Neural progenitor cell (in vitro differentiated cells): Measurements from ENCODE around the gene RUVBL1. TPM values are rescaled to one million over a fixed set of nuclear protein-coding genes. Genes with fewer than 3 reads are reported as not detected.

Experiments used
- DNase-seq: peaks from one replicate; pipeline ENCODE4 v3.0.0-alpha.2; 2016; ENCODE audit warnings: low spot score
- H2AFZ ChIP-seq: fragments of 200-600 bp; sonication (generic); replicated peaks from 2 replicates; pipeline ENCODE4 v1.6.1; 2016; ENCODE audit warnings: antibody characterized with exemption
- H3F3A ChIP-seq: fragments of 200-600 bp; sonication (generic); 2 replicates; pipeline ENCODE4 v1.6.1; 2016; ENCODE audit warnings: antibody characterized with exemption, low read depth
- H3K27ac ChIP-seq: fragments of 200-600 bp; sonication (generic); 2 replicates; pipeline ENCODE4 v1.5.1; 2016; ENCODE audit warnings: mild to moderate bottlenecking
- H3K27me3 ChIP-seq: fragments of 200-600 bp; sonication (generic); 2 replicates; pipeline ENCODE4 v1.6.1; 2016; ENCODE audit warnings: mild to moderate bottlenecking, moderate library complexity
- H3K36me3 ChIP-seq: fragments of 200-600 bp; sonication (generic); 2 replicates; pipeline ENCODE4 v1.5.1; 2016
- H3K4me1 ChIP-seq: fragments of 200-600 bp; sonication (generic); 2 replicates; pipeline ENCODE4 v1.6.1; 2016; ENCODE audit warnings: mixed run types
- H3K4me2 ChIP-seq: fragments of 200-600 bp; sonication (generic); 2 replicates; pipeline ENCODE4 v1.6.1; 2016
- H3K4me3 ChIP-seq: fragments of 200-600 bp; sonication (generic); 2 replicates; pipeline ENCODE4 v1.5.1; 2016
- H3K79me2 ChIP-seq: fragments of 200-600 bp; sonication (generic); 2 replicates; pipeline ENCODE4 v1.6.1; 2016; ENCODE audit warnings: low read depth
- H3K9ac ChIP-seq: fragments of 200-600 bp; sonication (generic); 2 replicates; pipeline ENCODE4 v1.6.1; 2016
- H3K9me3 ChIP-seq: fragments of 200-600 bp; sonication (generic); 2 replicates; pipeline ENCODE4 v1.5.1; 2016; ENCODE audit warnings: low read depth
- H4K20me1 ChIP-seq: fragments of 200-600 bp; sonication (generic); 2 replicates; pipeline ENCODE4 v1.6.1; 2016; ENCODE audit warnings: low read depth
- H3K27ac Mint-ChIP-seq: 3 replicates; pipeline ENCODE4 v1.8.0; 2021; ENCODE audit warnings: mixed read lengths
- H3K27me3 Mint-ChIP-seq: 2 replicates; pipeline ENCODE4 v1.8.0; 2022; ENCODE audit warnings: low read depth, mild to moderate bottlenecking, inconsistent platforms, moderate library complexity, mixed read lengths; ENCODE audit not compliant: insufficient read depth
- H3K36me3 Mint-ChIP-seq: 3 replicates; pipeline ENCODE4 v1.8.0; 2021; ENCODE audit warnings: mixed read lengths
- H3K4me1 Mint-ChIP-seq: 3 replicates; pipeline ENCODE4 v1.8.0; 2021; ENCODE audit warnings: mixed read lengths
- H3K4me3 Mint-ChIP-seq: 3 replicates; pipeline ENCODE4 v1.8.0; 2021; ENCODE audit warnings: mild to moderate bottlenecking, moderate library complexity, mixed read lengths
- H3K9me3 Mint-ChIP-seq: 3 replicates; pipeline ENCODE4 v1.8.0; 2020; ENCODE audit warnings: mixed read lengths
- CTCF ChIP-seq: fragments of 200-600 bp; sonication (generic); IDR thresholded peaks from 2 replicates; pipeline ENCODE4 v1.5.1; 2017; ENCODE audit warnings: antibody characterized with exemption, mild to moderate bottlenecking
- EZH2 ChIP-seq: fragments of 200-600 bp; sonication (generic); IDR thresholded peaks from 2 replicates; pipeline ENCODE4 v1.6.1; 2017; ENCODE audit warnings: antibody characterized with exemption, mild to moderate bottlenecking, moderate library complexity
- EZH2phosphoT487 ChIP-seq: fragments of 200-600 bp; sonication (generic); IDR thresholded peaks from 2 replicates; pipeline ENCODE4 v1.6.1; 2017; ENCODE audit warnings: antibody characterized with exemption
- total RNA-seq: library from RNA; depleted of rRNA; stranded (reverse); fragments of >200 nt; gene quantifications from 2 replicates; pipeline ENCODE4 v1.2.3, GENCODE V29; 2015; ENCODE audit warnings: low replicate concordance

Gene RUVBL1
- total RNA-seq, 1 donor from 2014 or later, result 110 TPM

- Histone ChIP-seq H3K27me3 (no peaks in the 10 kb centered on the region), H3K4me3 (no peak overlapping the region), H3K79me2 (peaks cover 8% of the 10 kb centered on the region), H3K4me1 (no peaks in the 10 kb centered on the region), H3K27ac (no peak overlapping the region), H4K20me1 (peaks cover 5% of the 10 kb centered on the region), H2AFZ (no peak overlapping the region), H3F3A (no peaks in the 10 kb centered on the region), H3K9ac (no peak overlapping the region), H3K9me3 (no peaks in the 10 kb centered on the region), H3K36me3 (no peaks in the 10 kb centered on the region), H3K4me2 (no peak overlapping the region)
- DNase-seq, result no peak
- TF ChIP-seq EZH2phosphoT487, result no peak
- no peak for TF ChIP-seq CTCF
- no peak for TF ChIP-seq EZH2
- no peaks in the 10 kb centered on the region for H3K9me3 Mint-ChIP-seq
- H3K27ac Mint-ChIP-seq, result no peak overlapping the region
- H3K4me1 Mint-ChIP-seq, result no peaks in the 10 kb centered on the region
- no peak overlapping the region for H3K4me3 Mint-ChIP-seq
- peaks cover 19% of the 10 kb centered on the region for H3K36me3 Mint-ChIP-seq
- H3K27me3 Mint-ChIP-seq, result peaks cover 2% of the 10 kb centered on the region
Observed at GRCh38 chr3:128089135-128089534, 34.5 kb downstream of the RUVBL1 start.

GRCh38 chr3:128084675-128085021, 39.0 kb downstream of the RUVBL1 start:
- Histone ChIP-seq H4K20me1 (peaks cover 5% of the 10 kb centered on the region), H3K4me3 (no peak overlapping the region), H3K36me3 (no peaks in the 10 kb centered on the region), H3K27me3 (no peaks in the 10 kb centered on the region), H2AFZ (no peak overlapping the region), H3K27ac (no peak overlapping the region), H3K4me2 (no peak overlapping the region), H3K4me1 (no peaks in the 10 kb centered on the region), H3F3A (no peaks in the 10 kb centered on the region), H3K9me3 (no peaks in the 10 kb centered on the region), H3K9ac (no peak overlapping the region), H3K79me2 (no peaks in the 10 kb centered on the region)
- no peak for DNase-seq
- Mint-ChIP-seq H3K4me1 (no peaks in the 10 kb centered on the region), H3K36me3 (peaks cover 19% of the 10 kb centered on the region), H3K27me3 (peaks cover under 1% of the 10 kb centered on the region), H3K27ac (peak overlapping the region; percentile 46), H3K9me3 (no peaks in the 10 kb centered on the region), H3K4me3 (no peak overlapping the region)
- TF ChIP-seq EZH2phosphoT487 (no peak), CTCF (no peak), EZH2 (no peak)

GRCh38 chr3:128083980-128084674, 39.5 kb downstream of the RUVBL1 start:
- Histone ChIP-seq H3K27me3 (no peaks in the 10 kb centered on the region), H3F3A (no peaks in the 10 kb centered on the region), H3K9ac (no peak overlapping the region), H3K36me3 (no peaks in the 10 kb centered on the region), H4K20me1 (peaks cover 5% of the 10 kb centered on the region), H3K4me3 (no peak overlapping the region), H3K27ac (no peak overlapping the region), H3K4me2 (no peak overlapping the region), H3K4me1 (no peaks in the 10 kb centered on the region), H3K79me2 (no peaks in the 10 kb centered on the region), H3K9me3 (no peaks in the 10 kb centered on the region), H2AFZ (no peak overlapping the region)
- peak overlapping the region; percentile 46 for H3K27ac Mint-ChIP-seq
- H3K27me3 Mint-ChIP-seq, result peaks cover 3% of the 10 kb centered on the region
- H3K4me1 Mint-ChIP-seq, result no peaks in the 10 kb centered on the region
- DNase-seq, result no peak
- H3K36me3 Mint-ChIP-seq, result peaks cover 20% of the 10 kb centered on the region
- H3K9me3 Mint-ChIP-seq, result no peaks in the 10 kb centered on the region
- no peak for TF ChIP-seq EZH2
- TF ChIP-seq EZH2phosphoT487, result no peak
- no peak for TF ChIP-seq CTCF
- no peak overlapping the region for H3K4me3 Mint-ChIP-seq
